Endometrial microvascular endothelial cells (primary cell): Measurements from ENCODE around the gene SLC5A2. TPM values are rescaled to one million over a fixed set of nuclear protein-coding genes. Genes with fewer than 3 reads are reported as not detected.
"Not testable (repeated sequence)": the region's sequence is repeated elsewhere in the genome, so short reads cannot be mapped to it uniquely, and the experiment has no call there.

Experiments
- in situ Hi-C: cut with HindIII; loops from 2 replicates; pipeline ENCODE4 v1.10.0; 2017; ENCODE audit warnings: low sequenced_read_pairs, low pct_unique_long_range_greater_than_20kb; ENCODE audit errors: inconsistent ontology term
- total RNA-seq: library from RNA; depleted of rRNA; stranded (reverse); fragments of >200 nt; gene quantifications from one replicate; pipeline ENCODE4 v1.2.3, GENCODE V29; 2015; ENCODE audit errors: inconsistent ontology term

The SLC5A2 gene
- total RNA-seq, 1 donor from 2014 or later: not detected

GRCh38 chr16:31488468-31489297, 5.8 kb downstream of the SLC5A2 start:
- in situ Hi-C loops: no loop called here

- in situ Hi-C loops: no loop called here
Observed at GRCh38 chr16:31489298-31489564, 6.3 kb downstream of the SLC5A2 start.

GRCh38 chr16:31489616-31490584, 7.0 kb downstream of the SLC5A2 start:
- in situ Hi-C loops: no loop called here

DNA sequence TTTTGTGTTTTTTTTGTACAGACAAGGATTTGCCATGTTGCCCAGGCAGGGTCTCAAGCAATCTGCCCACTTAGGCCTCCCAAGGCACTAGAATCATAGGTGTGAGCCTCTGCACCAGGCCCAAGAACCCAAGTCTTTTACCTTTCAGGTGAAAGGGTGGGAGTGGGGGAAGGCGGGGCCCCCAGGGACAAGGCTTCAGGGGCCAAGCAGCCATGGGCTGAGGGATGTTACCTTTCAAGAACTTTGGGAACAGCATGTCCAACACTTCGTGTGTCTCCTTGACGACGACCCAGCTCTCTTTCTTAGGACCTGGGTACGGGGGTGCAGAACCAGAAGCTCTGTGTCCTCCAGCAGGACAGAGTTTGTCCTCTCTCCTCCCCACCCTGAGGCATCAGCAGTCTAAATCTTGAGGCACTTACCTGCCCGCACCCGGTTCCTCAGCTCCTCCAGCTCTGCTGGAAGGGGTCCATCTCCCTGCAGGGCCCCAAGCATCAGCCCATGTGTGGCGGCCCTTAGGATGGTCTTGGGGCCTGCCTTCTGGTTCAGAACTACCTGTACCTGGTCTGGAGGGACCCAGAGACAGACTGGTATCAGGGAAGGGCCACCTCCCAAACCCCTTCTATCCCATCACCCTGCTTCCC, 9.0 kb downstream of the SLC5A2 start:
- in situ Hi-C loops: no loop called here

GRCh38 chr16:31493506-31494125, 10.7 kb downstream of the SLC5A2 start:
- in situ Hi-C loops: no loop called here

DNA sequence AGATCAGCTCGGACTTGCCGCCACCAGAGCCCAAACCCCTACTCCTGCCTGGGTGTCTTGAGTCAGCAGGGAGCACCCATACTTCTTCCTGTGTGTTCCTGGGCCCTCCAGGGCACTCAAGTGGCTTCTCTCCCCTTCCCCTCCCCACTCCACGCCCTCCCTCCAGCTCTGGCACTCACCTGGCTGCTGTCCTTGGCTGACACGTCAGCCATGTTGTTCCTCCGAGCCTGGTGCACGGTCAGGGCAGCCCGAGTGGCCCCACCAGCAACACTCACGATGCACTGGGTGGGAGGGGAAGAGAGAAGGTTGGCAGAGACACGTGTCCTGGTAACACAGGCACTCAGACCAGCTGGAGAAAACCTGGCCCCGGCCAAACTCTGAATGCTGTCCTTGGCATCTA, 13.7 kb downstream of the SLC5A2 start:
- in situ Hi-C loops: no loop called here

- in situ Hi-C loops: no loop called here
Observed at GRCh38 chr16:31498493-31498892, 15.6 kb downstream of the SLC5A2 start.

DNA sequence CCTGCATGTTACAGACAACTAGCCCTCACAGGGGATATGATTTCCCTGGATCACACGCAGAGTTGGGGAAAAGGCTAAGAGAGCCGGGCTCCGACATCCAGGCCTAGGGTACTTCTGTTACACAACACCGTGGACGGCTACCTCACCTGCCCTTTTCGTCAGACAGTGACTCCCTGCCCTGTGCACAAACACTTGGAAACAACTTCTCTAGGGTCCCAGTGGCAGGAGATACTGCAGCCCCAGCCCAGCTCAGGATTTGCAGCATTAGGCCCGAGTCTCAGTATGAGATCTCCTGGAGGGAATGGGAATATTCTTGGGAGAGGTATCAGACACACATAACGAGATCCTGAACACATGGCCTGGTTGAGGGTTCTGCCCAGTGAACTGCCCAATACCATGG, 17.0 kb downstream of the SLC5A2 start:
- in situ Hi-C loops: no loop called here

DNA sequence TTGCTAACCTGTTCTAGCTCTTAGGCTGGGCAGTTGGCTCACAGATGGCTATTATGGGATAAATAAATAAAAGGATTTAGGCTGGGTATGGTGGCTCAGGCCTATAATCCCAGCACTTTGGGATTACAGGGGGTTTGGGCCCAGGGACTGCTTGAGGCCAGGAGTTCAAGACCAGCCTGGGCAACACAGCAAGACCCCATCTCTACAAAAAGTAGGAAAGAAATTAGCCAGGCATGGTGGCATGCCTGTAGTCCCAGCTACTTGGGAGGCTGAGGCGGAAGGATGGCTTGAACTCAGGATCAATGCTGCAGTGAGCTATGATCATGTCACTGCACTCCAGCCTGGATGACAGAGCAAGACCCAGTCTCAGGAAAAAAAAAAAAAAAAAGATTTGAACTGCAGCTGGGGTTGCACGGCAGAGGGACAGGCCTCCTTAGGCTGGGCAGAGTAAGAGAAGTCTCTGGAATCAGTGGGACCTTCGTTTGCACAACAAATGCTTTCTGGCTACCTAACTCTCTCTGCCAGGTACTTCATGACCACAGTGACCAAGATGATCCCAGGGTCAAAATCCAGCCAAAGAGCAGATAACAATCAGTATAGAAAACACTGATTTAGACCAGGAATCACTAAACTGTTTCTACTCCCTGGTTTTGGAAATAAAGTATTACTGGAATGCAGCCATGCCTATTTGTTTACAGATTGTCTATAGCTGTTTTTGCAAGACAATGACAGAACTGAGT, 18.5 kb downstream of the SLC5A2 start:
- in situ Hi-C loops: no loop called here

- in situ Hi-C loops: no loop called here
Observed at GRCh38 chr16:31501966-31502348, 19.0 kb downstream of the SLC5A2 start.

- in situ Hi-C loops: no loop called here
Observed at GRCh38 chr16:31502981-31503380, 20.1 kb downstream of the SLC5A2 start.

DNA sequence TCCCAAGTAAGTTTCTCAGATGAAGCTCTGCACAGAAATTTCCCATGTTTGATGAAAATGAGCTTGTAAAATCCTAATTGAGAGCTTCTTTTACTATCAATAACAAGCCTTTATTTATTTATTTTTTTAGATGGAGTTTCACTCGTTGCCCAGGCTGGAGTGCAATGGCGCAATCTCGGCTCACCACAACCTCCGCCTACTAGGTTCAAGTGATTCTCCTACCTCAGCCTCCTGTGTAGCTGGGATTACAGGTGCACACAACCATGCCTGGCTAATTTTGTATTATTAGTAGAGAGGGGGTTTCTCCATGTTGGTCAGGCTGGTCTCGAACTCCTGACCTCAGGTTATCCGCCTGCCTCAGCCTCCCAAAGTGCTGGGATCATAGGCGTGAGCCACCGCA, 20.6 kb downstream of the SLC5A2 start:
- in situ Hi-C loops: not testable (repeated sequence)

DNA sequence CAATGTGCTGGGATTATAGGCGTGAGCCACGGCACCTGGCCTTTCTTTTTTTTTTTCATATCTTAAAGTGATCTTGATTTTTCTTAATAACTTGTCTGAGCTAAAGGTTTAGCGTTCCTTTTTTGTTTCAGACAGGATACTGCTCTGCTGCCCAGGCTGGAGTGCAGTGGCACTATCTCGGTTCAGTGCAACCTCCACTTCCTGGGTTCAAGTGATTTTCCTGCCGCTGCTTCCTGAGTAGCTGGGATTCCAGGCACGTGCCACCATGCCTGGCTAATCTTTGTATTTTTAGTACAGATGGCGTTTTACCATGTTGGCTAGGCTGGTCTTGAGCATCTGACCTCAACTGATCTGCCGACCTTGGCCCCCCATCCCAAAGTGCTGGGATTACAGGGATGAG, 21.2 kb downstream of the SLC5A2 start:
- in situ Hi-C loops: no loop called here

GRCh38 chr16:31505483-31505882, 22.6 kb downstream of the SLC5A2 start:
- in situ Hi-C loops: no loop called here

DNA sequence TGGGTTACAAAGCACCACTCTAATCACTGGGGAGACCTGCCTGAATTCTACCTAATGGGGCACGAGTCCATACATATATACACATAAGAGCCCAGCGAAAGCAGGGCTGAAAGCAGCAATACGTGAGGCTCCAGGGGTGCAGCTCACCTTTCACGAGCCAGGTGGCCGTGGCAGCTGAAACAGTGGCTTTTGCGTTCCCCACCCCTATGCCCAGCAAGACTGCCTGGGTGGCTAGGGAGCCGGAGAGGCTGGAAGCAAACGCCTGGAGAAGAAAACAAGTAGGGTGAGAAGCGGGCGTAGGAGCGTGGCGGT, 24.6 kb downstream of the SLC5A2 start:
- in situ Hi-C loops: no loop called here

GRCh38 chr16:31507929-31508705, 25.2 kb downstream of the SLC5A2 start, which contains the start of gene RUSF1:
TSS of gene RUSF1 (minus strand) at chr16:31508391. CDS start at chr16:31508373, 18 bp downstream.
- in situ Hi-C loops: no loop called here

GRCh38 chr16:31508706-31509195, 25.8 kb downstream of the SLC5A2 start:
- in situ Hi-C loops: no loop called here

- in situ Hi-C loops: no loop called here
Observed at GRCh38 chr16:31513126-31513525, 30.2 kb downstream of the SLC5A2 start.
